Suppressor macrophage (primary cell): ENCODE data around the gene MRPS15.
A peak's percentile ranks its signal among the peaks of the same experiment; 100 is the strongest.

Experiments
- DNase-seq, 4 experiments: peaks; one replicate each; pipeline ENCODE4 v3.0.0-alpha.2; 2020 to 2022

The MRPS15 gene

DNA sequence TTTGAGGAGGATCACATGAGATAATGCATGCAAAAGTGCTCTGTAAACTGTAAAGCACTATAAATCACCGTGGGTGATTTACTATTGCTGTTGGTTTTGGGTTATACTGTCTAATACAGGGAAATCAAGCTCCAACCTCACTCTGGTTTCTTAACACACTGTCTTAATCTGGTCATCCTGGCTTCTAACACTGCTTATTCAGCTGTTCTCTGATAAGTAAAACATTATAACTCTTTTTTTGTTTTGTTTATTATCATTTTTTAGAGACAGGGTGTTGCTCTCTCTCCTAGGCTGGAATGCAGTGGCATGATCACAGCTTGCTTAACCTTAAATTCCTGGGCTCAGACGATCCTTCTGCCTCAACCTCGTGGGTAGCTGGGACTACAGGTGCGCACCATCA lies 44.6 kb downstream of the MRPS15 start:
- no peak for DNase-seq

DNA sequence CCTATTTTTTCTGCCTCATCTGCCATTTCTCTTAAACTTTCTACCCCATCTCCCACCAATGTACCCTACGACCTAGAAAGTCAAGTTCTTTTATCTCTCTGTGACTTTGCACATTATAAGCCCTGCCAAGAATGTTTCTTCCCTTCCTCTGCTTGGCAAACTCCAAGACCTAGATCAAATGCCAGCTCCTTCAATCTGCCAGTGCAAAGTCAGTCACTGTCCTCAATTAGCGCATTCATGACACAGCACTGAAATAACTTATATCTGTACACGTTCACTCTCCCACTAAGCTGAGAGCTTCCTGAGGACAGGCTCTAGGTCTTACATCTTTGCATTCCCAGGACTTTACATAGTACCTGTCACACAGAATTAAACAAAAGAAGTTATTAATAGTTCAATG lies 45.0 kb downstream of the MRPS15 start:
- DNase-seq: no peak

DNA sequence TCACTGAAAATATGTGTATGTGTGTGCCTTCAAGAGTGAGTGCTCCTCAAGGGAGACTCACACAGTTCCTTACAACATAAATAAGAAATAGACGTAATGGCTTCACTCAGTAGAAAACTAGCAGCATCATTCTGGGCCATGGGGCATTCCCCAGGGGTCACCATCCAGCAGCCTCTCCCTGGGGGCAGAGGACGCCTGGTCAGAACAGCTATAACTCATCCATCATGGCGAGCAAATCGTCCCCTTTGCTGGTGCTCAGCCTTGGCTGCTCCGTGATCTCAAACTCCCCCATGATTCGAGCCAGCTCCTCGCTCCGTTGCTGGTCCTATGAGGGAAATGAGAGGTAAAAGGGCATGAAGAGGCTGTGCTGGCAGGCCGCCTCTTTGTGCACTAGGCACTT lies 46.3 kb downstream of the MRPS15 start:
- no peak for DNase-seq

DNA sequence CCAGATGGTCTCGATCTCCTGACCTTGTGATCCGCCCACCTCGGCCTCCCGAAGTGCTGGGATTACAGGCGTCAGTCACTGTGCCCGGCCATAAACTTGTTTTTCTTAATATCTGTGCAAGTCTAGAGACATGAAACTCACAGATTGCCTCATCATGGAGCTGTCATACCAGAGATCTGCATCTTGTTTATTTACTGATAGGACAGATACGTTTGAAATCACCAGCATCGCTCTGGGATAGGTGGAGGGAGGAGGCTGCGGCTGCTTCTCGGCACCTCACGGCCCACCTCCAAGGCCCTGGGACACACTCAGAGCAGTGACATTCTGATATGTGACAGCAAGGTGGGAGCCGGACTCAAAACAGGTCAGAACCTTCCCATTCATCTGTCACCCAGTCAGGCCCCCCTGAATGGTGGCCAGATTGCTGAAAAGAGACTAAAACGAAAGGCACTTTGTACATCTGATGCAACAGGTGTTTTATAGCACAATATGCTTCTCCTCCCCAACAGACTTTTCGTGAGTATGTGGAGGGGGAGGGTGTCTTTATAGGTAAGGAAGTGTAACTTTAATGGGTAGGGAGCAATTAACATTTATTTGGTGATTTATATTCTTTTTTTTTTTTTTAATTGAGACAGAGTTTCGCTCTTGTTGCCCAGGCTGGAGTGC lies 48.4 kb downstream of the MRPS15 start:
- no peak for DNase-seq

DNA sequence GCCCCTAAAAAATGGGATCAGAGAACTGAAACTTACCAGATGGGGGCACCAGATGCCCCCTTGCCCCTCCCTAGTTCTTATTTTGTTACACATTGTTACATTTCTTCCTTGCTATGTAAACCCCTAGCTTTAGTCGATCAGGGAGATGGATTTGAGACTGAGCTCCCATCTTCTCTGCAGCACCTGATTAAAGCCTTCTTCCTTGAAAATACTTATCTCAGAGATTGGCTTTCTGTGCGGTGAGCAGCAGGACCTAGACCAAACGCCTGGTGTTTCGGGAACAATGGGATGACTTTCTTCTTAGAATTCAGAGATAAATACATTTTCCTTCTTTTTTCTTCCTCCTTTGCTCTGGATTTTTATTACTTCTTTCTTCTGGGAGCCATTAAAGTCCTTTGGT lies 49.8 kb downstream of the MRPS15 start:
- no peak for DNase-seq

DNA sequence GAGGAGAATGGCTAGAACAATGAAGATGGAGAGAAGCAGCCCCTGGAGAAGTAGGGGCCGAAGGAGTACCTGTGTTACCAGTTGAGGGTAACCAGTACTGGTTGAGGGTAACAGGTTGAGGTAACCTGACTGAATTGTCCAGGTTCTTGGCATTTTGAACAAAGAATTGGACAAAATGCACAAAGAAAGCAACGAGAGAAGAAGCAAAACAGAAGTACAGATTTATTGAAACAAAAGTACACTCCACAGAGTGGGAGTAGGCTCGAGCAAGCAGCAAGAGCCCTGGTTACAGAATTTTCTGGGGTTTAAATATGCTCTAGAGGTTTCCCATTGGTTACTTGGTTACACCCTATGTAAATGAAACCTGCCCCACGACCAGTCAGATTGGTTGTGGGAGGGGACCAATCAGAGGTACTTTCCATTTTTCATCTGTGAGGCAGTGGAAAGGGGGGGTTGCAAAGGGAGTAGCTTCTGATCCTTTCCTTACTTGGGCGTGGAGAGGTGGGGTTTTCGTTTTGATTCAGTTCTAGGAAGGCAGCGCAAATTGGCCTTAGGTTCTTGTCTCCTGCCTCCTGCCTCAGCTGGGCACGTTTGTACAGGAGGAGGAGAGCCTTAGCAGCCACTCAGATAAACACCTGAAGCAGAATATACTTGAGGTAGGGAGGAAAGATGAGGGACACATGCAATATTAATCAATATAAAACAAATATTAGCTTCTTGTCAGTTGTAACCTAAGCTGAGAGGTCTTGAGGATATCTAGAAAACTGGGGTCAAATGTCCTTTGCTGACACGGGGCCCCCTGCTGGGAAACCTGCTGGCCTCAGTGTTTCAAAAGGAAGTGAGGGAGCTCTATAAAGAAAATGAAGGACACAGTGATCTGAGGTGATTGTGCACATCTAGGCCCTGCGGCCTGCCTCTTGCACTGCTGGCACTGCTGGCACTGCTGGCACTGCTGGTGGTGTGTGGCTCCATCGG lies 52.2 kb downstream of the MRPS15 start:
- DNase-seq: peak in 3 of 4 experiments; percentile 26 to 45 (median 35)

DNA sequence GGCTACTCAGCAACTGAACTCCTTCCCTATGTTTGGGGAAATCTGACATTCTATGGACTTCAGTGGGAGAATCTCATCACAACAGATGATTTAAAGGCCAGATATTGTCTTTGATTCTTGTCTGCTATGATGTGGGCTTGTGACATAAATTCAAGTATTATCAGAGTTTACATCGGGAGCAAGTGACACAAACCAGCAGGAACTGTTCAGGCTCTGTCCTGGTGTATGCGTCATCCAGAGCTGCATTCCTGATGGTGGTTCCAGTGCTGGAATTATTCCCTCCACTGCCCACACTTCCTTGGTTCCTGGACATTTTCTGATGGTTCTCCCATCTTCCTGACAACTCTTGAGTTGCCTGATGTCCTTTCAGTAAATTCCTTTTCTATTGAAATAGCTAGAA lies 55.7 kb downstream of the MRPS15 start:
- DNase-seq: no peak

DNA sequence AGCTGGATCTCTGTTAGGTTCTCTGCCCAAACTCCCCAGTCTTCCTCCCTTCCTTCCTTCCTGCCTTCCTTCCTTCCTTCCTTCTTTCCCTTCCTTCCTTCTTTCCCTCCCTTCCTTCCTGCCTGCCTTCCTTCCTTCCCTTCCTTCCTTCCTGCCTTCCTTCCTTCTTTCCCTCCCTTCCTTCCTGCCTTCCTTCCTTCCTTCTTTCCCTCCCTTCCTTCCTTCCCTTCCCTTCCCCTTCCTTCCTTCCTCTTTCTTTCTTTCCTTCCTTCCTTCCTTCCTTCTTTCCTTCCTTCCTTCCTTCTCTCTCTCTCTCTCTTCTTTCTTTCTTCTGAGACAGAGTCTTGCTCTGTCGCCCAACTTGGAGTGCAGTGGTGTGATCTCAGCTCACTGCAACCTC lies 57.7 kb downstream of the MRPS15 start:
- no peak for DNase-seq
